ENCODE results near the gene FKBP2.

FKBP2 gene

GRCh38 chr11:64292460-64293254, 51.8 kb downstream of the FKBP2 start:
- H2AFZ ChIP-seq (ENCODE audit: low read length), result no peak overlapping the region

More at GRCh38 chr11:64292460-64293254, 51.8 kb downstream of the FKBP2 start:
- Histone ChIP-seq H3K4me3 (ENCODE audit: low read length, poor library complexity, severe bottlenecking) (no peak overlapping the region), H3K9ac (ENCODE audit: low read depth, low read length, poor library complexity, severe bottlenecking) (no peak overlapping the region), H3K4me2 (ENCODE audit: low read depth, low read length, poor library complexity, severe bottlenecking) (no peak overlapping the region), H3F3A (ENCODE audit: low read depth) (no peaks in the 10 kb centered on the region), H4K20me1 (ENCODE audit: insufficient read depth, low read length, poor library complexity, severe bottlenecking) (no peaks in the 10 kb centered on the region), H3K79me2 (ENCODE audit: insufficient read depth, low read length) (no peaks in the 10 kb centered on the region), H3K9me3 (ENCODE audit: insufficient read depth, low read depth, low read length) (no peaks in the 10 kb centered on the region), H3K27me3 (ENCODE audit: insufficient read depth, low read length, poor library complexity, severe bottlenecking) (no peaks in the 10 kb centered on the region), H3K9me2 (replicated peaks; ENCODE audit: low read depth, low read length) (no peaks in the 10 kb centered on the region), H3K4me1 (ENCODE audit: insufficient read depth, low read length, poor library complexity, severe bottlenecking) (no peaks in the 10 kb centered on the region), H3K36me3 (ENCODE audit: insufficient read depth, low read length) (no peaks in the 10 kb centered on the region)
- TF ChIP-seq CTCF (conservative IDR thresholded peaks at IDR 0.05; ENCODE audit: low read length) (no peak), EZH2phosphoT487 (IDR thresholded peaks at IDR 0.05; ENCODE audit: borderline replicate concordance) (no peak)
